ENCODE data around the gene CBX1.

- TF ChIP-seq CTCF (IDR thresholded peaks at IDR 0.05) (no peak), POLR2A (IDR thresholded peaks at IDR 0.05) (no peak)
Measured at GRCh38 chr17:48149787-48150463, 48.6 kb upstream of the CBX1 start.

Data from esophagus squamous epithelium (tissue), 4 donors.